HepG2 (cell line): ENCODE measurements around the gene PCGF2. TPM values are rescaled to one million over a fixed set of nuclear protein-coding genes. Genes with fewer than 3 reads are reported as not detected.

Source experiments
- FLYWCH1 ChIP-seq: sonication (generic); formaldehyde crosslinking; IDR thresholded peaks from 2 replicates; pipeline ENCODE4 v1.8.1; 2023; ENCODE audit warnings: mild to moderate bottlenecking, missing genetic modification reagents
- MIER2 ChIP-seq: IDR thresholded peaks from 2 replicates; pipeline ENCODE4 v1.6.1; 2016; ENCODE audit warnings: missing biosample characterization, missing genetic modification reagents
- NFAT5 ChIP-seq: sonication (generic); formaldehyde crosslinking; IDR thresholded peaks from 2 replicates; pipeline ENCODE4 v1.4.0; 2020; ENCODE audit warnings: missing genetic modification reagents
- NR2C2 ChIP-seq: sonication (generic); formaldehyde crosslinking; IDR thresholded peaks from 2 replicates; pipeline ENCODE4 v1.4.0; 2020; ENCODE audit warnings: missing genetic modification reagents, mild to moderate bottlenecking, moderate library complexity, borderline replicate concordance
- SMAD1 ChIP-seq: sonication (generic); formaldehyde crosslinking; IDR thresholded peaks from 2 replicates; pipeline ENCODE4 v1.4.0; 2020; ENCODE audit warnings: missing genetic modification reagents, low read depth, mild to moderate bottlenecking, borderline replicate concordance
- SOX13 ChIP-seq, 3 experiments: fragments of 450-650 bp in 1 of 3; sonication (generic) in 1 of 3; formaldehyde crosslinking in 1 of 3; IDR thresholded peaks in 2 of 3; conservative IDR thresholded peaks in 1 of 3; 2 replicates each; pipeline versions ENCODE4 v1.5.0 to v1.6.1; 2016 to 2020; ENCODE audit warnings: antibody characterized with exemption in 1 of 3, mild to moderate bottlenecking in 1 of 3, missing compliant biosample characterization in 1 of 3, missing genetic modification reagents in 1 of 3, moderate library complexity in 1 of 3
- SRSF9 ChIP-seq: fragments of 200-400 bp; formaldehyde crosslinking; IDR thresholded peaks from 2 replicates; pipeline ENCODE4 v1.6.1; 2018; ENCODE audit warnings: borderline replicate concordance, mild to moderate bottlenecking, low read depth, low read length; ENCODE audit not compliant: insufficient read depth, poor library complexity, severe bottlenecking
- YEATS2 ChIP-seq: sonication (generic); formaldehyde crosslinking; IDR thresholded peaks from 2 replicates; pipeline ENCODE4 v1.4.0; 2020; ENCODE audit warnings: missing genetic modification reagents, borderline replicate concordance
- ZC3H13 ChIP-seq: sonication (generic); formaldehyde crosslinking; IDR thresholded peaks from 2 replicates; pipeline ENCODE4 v1.8.1; 2023; ENCODE audit warnings: mild to moderate bottlenecking, missing genetic modification reagents, moderate library complexity
- ZGPAT ChIP-seq: IDR thresholded peaks from 2 replicates; pipeline ENCODE4 v1.6.1; 2016; ENCODE audit warnings: mild to moderate bottlenecking
- ZNF589 ChIP-seq: sonication (generic); formaldehyde crosslinking; conservative IDR thresholded peaks from 2 replicates; pipeline ENCODE4 v1.8.0; 2022; ENCODE audit warnings: mild to moderate bottlenecking, moderate library complexity, missing genetic modification reagents
- ZNF598 ChIP-seq: sonication (generic); formaldehyde crosslinking; IDR thresholded peaks from 2 replicates; pipeline ENCODE4 v1.5.1; 2020; ENCODE audit warnings: mild to moderate bottlenecking, missing genetic modification reagents, borderline replicate concordance
- ZNF713 ChIP-seq: sonication (generic); formaldehyde crosslinking; IDR thresholded peaks from 2 replicates; pipeline ENCODE4 v1.4.0; 2020; ENCODE audit warnings: mild to moderate bottlenecking, missing genetic modification reagents
- ZNF775 ChIP-seq: sonication (generic); formaldehyde crosslinking; IDR thresholded peaks from 2 replicates; pipeline ENCODE4 v1.4.0; 2020; ENCODE audit warnings: missing genetic modification reagents, mild to moderate bottlenecking, moderate library complexity, borderline replicate concordance
- ZNF850 ChIP-seq: sonication (generic); formaldehyde crosslinking; conservative IDR thresholded peaks from 2 replicates; pipeline ENCODE4 v1.9.0; 2021; ENCODE audit warnings: mild to moderate bottlenecking, missing genetic modification reagents
- polyA plus RNA-seq, 8 experiments: library from polyadenylated mRNA; depleted of rRNA in 3 of 8; stranded (reverse) in 7 of 8; unstranded in 1 of 8; fragments of >200 nt; fragmentation: Illumina TruSeq in 4 of 8; extraction: Trizol in 4 of 8; gene quantifications; 2 replicates each; pipeline versions ENCODE4 v1.2.1 to v1.2.3, GENCODE V29; 2011 to 2016; ENCODE audit warnings: low read depth in 4 of 8, missing spikeins in 1 of 8, mixed read lengths in 1 of 8; ENCODE audit not compliant: insufficient read depth in 1 of 8
- total RNA-seq, 5 experiments: library from RNA; depleted of rRNA; stranded (reverse); fragments of >200 nt; fragmentation: Illumina TruSeq; extraction: Trizol; gene quantifications; 2 replicates each; pipeline ENCODE4 v1.2.3, GENCODE V29; 2016; ENCODE audit warnings: low read depth in 1 of 5
- TF ChIP-seq, protein P1 (sequence below): sonication (generic); formaldehyde crosslinking; IDR thresholded peaks from 2 replicates; pipeline ENCODE4 v1.5.0; 2020; ENCODE audit warnings: mild to moderate bottlenecking, missing genetic modification reagents, moderate library complexity
- TF ChIP-seq, protein P2 (sequence below): sonication (generic); formaldehyde crosslinking; IDR thresholded peaks from 2 replicates; pipeline ENCODE4 v1.5.0; 2020; ENCODE audit warnings: missing genetic modification reagents
- TF ChIP-seq, protein P3 (sequence below): IDR thresholded peaks from 2 replicates; pipeline ENCODE4 v1.6.1; 2016; ENCODE audit warnings: control low read depth

Gene PCGF2
- total and polyA plus RNA-seq, 2 of the 13 experiments (the other 11 are each of a cell fraction or from before 2014, with no cell fraction given) = 11.6 to 29.4 TPM

GRCh38 chr17:38748892-38749222 lies 721 bp upstream of the PCGF2 start (continued):
- TF ChIP-seq SRSF9 = no peak
- TF ChIP-seq ZNF775 (CRISPR knock-in tag) = no peak
- TF ChIP-seq ZNF589 = peak; percentile 10; the same call in 1 of the 2 replicates
- TF ChIP-seq ZNF850 (CRISPR knock-in tag) = no peak
- no peak for TF ChIP-seq SOX13 (IDR thresholded peaks at IDR 0.05)
- no peak for TF ChIP-seq SOX13 (CRISPR knock-in tag; conservative IDR thresholded peaks at IDR 0.05 in 1 of 2, IDR thresholded peaks at IDR 0.05 in 1 of 2)
- TF ChIP-seq ZNF713 = no peak
- TF ChIP-seq SMAD1 (CRISPR knock-in tag) = 0 out of 2 replicates have a peak, but pooled peaks have one; percentile 17
- TF ChIP-seq ZC3H13 = peak; percentile 70; the same call in 1 of the 2 replicates
- no peak for TF ChIP-seq NR2C2 (CRISPR knock-in tag)
- TF ChIP-seq FLYWCH1 (CRISPR knock-in tag) = no peak
- no peak for TF ChIP-seq YEATS2 (CRISPR knock-in tag)
- TF ChIP-seq, protein P1, sequence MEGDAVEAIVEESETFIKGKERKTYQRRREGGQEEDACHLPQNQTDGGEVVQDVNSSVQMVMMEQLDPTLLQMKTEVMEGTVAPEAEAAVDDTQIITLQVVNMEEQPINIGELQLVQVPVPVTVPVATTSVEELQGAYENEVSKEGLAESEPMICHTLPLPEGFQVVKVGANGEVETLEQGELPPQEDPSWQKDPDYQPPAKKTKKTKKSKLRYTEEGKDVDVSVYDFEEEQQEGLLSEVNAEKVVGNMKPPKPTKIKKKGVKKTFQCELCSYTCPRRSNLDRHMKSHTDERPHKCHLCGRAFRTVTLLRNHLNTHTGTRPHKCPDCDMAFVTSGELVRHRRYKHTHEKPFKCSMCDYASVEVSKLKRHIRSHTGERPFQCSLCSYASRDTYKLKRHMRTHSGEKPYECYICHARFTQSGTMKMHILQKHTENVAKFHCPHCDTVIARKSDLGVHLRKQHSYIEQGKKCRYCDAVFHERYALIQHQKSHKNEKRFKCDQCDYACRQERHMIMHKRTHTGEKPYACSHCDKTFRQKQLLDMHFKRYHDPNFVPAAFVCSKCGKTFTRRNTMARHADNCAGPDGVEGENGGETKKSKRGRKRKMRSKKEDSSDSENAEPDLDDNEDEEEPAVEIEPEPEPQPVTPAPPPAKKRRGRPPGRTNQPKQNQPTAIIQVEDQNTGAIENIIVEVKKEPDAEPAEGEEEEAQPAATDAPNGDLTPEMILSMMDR = no peak
- peak; percentile 3; the same call in 1 of the 2 replicates for TF ChIP-seq ZGPAT
- 0 out of 2 replicates have a peak, but pooled peaks have one; percentile 3 for TF ChIP-seq ZNF598 (CRISPR knock-in tag)
- TF ChIP-seq, protein P2, sequence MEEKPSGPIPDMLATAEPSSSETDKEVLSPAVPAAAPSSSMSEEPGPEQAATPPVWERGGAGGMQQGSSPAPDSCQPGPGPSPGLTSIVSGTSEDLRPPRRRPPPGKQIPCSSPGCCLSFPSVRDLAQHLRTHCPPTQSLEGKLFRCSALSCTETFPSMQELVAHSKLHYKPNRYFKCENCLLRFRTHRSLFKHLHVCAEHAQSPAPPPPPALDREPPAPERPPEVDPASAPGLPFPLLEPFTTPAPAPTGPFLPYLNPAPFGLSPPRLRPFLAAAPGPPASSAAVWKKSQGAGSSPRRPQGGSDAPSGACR = peak; percentile 18; the same call in 1 of the 2 replicates
- TF ChIP-seq, protein P3, sequence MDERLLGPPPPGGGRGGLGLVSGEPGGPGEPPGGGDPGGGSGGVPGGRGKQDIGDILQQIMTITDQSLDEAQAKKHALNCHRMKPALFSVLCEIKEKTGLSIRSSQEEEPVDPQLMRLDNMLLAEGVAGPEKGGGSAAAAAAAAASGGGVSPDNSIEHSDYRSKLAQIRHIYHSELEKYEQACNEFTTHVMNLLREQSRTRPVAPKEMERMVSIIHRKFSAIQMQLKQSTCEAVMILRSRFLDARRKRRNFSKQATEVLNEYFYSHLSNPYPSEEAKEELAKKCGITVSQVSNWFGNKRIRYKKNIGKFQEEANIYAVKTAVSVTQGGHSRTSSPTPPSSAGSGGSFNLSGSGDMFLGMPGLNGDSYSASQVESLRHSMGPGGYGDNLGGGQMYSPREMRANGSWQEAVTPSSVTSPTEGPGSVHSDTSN (CRISPR knock-in tag) = no peak
- 0 out of 2 replicates have a peak, but pooled peaks have one; percentile 21 for TF ChIP-seq NFAT5
- no peak for TF ChIP-seq MIER2 (CRISPR knock-in tag)
